ENCODE data around the gene GNG4.

Gene GNG4

GRCh38 chr1:235525314-235525713 lies 124.3 kb downstream of the GNG4 start:
- DNase-seq: no peak

- DNase-seq: no peak
These were observed 132.6 kb downstream of the GNG4 start for GRCh38 chr1:235516862-235517446.

- DNase-seq: no peak
These were observed 133.6 kb downstream of the GNG4 start for GRCh38 chr1:235515844-235516512.

- DNase-seq: no peak
These were observed 135.9 kb downstream of the GNG4 start for GRCh38 chr1:235513495-235514366.

- no peak for DNase-seq
These were observed 137.9 kb downstream of the GNG4 start for GRCh38 chr1:235511470-235512240.

- no peak for DNase-seq
These were observed 138.8 kb downstream of the GNG4 start for GRCh38 chr1:235510823-235511222.

GRCh38 chr1:235507623-235508022 lies 142.0 kb downstream of the GNG4 start:
- no peak for DNase-seq

GRCh38 chr1:235504494-235505222 lies 144.9 kb downstream of the GNG4 start:
- DNase-seq: peak; percentile 100

GRCh38 chr1:235504122-235504493 lies 145.5 kb downstream of the GNG4 start, which contains the start of gene B3GALNT2:
Gene B3GALNT2, minus strand, starts transcription at chr1:235504452. Its CDS starts 200 bp downstream, at chr1:235504252.
- DNase-seq: no peak

GRCh38 chr1:235503403-235504121 lies 146.0 kb downstream of the GNG4 start:
- DNase-seq: peak; percentile 77

- DNase-seq: no peak
These were observed 146.8 kb downstream of the GNG4 start for GRCh38 chr1:235502601-235503402.

- no peak for DNase-seq
These were observed 148.5 kb downstream of the GNG4 start for GRCh38 chr1:235500971-235501540.
